Urothelium cell line (cell line): ENCODE results near the gene ZIC4.
A peak's percentile ranks its signal among the peaks of the same experiment; 100 is the strongest.

ENCODE experiments used
- DNase-seq: peaks from one replicate; pipeline ENCODE4 v3.0.0; 2011; ENCODE audit warnings: low spot score, mixed read lengths
- FAIRE-seq: peaks from 2 replicates; lab custom pipeline; 2011; peaks lifted over from hg19 to GRCh38; lab: Jason Lieb, UNC

The ZIC4 gene

DNA sequence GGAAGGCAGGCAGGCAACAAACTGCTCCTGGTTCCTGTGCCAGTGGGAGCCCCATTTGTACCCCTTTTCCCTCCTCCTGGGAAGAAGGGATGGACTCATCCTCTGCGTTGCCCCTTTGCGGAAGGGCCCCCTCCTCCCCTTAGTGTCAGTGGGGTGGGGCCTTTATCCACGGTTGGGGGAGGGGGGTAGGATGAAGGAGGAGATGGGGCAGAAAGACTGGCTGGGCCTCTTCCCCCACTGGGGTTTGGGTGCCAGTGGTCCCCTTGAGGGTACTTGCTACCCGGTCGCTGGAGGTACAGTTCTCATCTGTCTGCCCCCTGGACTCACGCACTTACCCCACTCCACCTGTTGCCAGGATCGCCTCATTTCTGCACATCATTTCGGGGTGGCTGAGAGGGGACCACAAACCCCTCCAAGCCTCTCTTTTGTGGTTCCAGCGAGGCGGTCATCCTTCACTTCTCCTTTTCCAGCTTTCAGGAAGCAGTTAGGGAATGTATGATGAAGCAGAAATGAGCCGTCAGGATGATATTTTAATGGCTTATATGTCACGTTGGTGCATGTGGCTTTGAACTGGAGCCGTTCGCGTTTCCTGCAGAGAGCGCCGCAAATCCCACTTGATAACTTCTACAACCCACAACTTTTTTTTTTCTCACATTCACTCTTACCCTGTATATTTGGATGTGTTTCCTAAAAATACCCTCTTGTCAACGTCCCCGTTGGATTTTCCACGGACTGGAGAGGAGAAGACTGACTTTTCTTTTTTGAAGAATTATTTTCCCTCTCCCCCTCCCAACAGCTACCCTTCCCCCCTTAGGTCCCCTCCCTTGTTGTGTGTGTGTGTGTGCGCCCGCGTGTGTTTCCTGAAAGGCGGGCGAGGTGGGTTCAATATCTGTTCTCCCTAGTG, at the start of gene ZIC4:
Gene ZIC4 (minus strand): TSS at position 516 of the 904 bp plus-strand sequence. CDS start 3,746 bp downstream, outside the sequence.
- DNase-seq (no peak), FAIRE-seq (no peak)

DNA sequence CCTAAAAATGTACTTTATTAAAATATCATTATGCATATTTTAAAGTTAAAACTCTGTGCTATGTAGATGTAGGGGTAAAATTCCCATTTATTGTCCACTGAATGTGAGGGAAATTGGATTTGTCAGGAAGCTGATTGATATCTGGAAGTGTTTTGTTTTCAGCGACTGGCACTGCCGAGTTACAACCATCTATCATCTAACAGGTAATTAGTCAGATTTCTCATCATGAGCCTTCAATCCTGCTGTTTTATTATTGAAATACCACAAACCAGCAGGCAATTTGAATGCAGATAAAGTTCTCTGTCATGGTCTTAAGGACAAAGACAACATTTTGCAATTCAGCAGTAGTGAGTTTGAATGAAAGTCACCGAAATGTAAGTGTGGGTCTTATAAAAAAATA, 43.3 kb upstream of the ZIC4 start:
- no peak for FAIRE-seq
- no peak for DNase-seq

GRCh38 chr3:147447224-147447623, 40.9 kb upstream of the ZIC4 start:
- no peak for FAIRE-seq
- no peak for DNase-seq

GRCh38 chr3:147431751-147432150, 25.4 kb upstream of the ZIC4 start:
- FAIRE-seq: no peak
- no peak for DNase-seq

GRCh38 chr3:147428754-147429153, 22.4 kb upstream of the ZIC4 start:
- no peak for FAIRE-seq

DNA sequence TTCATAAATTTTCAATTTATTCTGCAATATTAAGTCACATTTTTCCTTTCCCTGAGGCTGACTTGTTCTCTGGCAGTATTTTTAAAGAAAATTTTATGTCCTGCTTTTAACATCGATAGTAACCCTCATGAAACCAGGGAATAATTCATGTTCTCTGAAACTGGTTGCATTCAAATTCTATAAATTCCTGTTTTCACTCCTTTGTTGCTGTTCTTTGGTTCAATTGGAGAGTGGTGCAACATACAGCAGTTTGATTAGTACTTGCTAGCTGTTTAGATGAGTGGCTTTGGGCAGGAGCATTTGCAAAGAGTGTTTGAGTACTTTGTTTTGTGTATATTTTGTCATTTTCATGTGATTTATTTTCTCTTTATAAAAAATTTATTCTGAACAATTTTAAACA, 22.0 kb upstream of the ZIC4 start:
- FAIRE-seq (no peak), DNase-seq (no peak)

More at GRCh38 chr3:147428754-147429153, 22.4 kb upstream of the ZIC4 start:
- DNase-seq: no peak

DNA sequence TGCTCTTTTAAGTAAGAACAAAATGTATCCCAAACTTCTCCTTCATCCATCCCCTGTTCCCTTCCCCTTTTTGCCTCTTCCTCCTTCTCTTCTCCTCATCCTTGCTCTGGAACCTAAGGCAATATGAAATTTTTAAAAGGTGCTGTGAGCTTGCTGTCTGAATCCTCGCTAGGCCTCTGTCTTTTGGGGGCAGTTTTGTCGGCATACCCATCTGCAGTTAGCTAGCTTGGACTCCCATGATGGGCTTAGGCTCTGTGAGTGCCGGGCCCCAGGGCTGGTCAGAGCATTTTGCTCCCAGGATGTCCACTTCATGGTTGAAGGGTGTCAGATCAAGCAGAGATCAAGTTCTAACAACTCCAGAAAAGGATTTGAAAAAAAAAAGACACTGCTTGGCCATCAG, 21.4 kb upstream of the ZIC4 start:
- DNase-seq (no peak), FAIRE-seq (no peak)

GRCh38 chr3:147426931-147427330, 20.6 kb upstream of the ZIC4 start:
- DNase-seq (no peak), FAIRE-seq (no peak)

DNA sequence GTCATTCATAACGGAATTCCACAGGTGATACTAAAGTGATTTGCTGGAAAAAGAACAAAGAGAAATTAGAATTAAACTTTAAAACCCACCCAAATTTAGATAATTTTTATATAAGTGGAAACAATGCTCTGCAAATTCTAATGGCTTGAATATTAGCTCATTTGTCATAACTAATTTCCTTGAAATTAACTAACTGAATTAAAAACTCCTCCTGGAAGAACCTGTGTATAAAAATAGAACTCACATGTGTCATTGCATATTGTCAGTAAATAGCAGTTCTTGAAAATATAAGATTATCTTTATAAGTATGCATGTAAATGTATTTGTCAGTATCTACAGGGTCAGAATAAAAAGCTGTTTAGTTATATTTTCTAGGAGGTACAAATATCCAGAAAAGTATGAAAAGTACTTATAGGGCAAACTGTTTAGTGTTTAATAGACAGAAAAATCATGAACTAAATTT, 19.1 kb upstream of the ZIC4 start:
- no peak for DNase-seq
- no peak for FAIRE-seq

DNA sequence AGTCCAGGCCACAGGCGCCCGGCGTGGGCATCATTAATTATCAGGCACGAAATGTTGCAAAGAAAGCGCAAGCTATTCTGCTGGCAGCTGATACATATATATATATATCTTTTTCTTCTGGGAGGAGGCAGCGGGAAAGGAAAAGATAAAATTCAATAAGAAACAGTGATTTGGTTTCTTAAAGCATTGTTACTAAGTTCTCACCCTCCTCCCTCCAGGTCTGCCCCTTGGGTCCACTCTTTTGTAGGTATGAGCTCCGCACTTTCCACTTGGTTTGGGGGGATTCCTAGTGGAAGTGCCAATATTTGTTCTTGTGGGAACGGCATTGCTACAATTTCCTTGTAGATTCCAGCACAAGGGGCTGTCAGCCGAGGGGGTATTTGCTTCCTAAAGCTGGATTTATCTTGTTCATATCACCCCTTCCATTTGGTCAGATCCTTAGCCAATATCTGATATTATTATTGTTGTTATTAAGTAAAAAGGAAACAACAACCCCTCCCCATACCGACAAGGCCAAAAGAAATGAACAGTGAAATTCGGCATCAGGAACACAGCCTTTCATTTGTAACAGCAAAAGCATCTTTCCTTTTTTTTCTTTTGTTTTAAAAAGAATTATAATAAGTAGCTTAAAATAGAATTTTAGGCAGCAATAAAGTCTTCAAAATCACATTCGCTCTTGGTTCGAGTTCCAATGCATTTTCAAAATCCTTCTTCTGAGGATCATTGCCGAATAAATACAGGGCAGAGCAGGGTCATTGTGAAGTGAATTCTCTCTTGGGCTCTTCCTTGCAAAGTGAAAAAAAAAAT, 18.4 kb upstream of the ZIC4 start:
- DNase-seq (no peak), FAIRE-seq (no peak)

DNA sequence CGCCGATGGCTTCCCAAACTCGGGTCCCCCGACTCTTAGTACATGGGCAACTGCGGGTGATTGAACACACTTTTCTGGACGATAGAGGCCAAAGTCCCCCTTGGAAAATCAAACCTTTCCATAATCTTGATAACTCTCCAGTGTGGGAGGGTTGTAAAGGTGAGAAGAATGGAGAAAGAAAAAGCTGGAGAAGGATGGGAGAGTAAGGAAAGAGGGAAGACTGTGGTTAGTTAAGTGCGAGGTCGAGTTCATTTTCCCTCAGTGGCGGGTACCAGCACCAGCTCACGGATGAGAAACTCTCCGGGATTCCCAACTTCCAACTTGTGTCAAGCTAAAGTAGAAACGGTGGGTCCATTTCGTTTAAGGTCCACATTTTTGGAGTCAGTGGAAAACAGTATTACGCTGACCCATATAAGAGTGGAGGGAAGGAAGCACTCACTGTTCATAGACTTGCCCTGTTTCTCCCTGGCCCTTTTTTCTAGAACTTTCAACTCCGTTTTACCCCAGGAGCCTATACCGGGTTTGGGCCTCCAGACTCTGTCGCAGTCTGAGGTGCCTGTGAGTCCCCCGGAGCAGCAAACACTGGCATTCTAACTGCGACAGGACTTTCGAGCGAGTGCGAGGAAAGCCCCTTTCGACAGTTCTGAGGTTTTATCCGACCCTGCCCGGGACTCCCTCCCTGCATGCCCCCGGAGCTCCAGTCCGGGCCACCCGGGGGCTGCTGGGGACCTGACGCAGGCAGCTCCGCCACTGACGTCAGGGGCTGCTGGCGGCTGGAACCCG, 17.6 kb upstream of the ZIC4 start:
- FAIRE-seq (no peak), DNase-seq (no peak)

DNA sequence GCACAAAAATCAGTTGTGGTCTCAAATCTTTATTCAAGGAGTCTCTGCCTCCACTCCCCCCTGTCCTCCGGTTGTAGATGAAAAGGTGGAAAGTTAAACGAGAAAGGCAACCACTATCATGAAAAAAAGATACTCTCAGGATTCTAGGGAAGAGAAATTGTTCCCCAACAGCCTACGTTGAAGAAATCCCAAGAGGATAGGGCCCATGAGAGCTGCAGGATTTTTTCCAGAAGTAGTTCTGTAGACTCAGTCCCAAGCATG, 17.1 kb upstream of the ZIC4 start:
- DNase-seq: no peak
- no peak for FAIRE-seq

- FAIRE-seq (peak; percentile 46), DNase-seq (no peak)
Observed at GRCh38 chr3:147422601-147423536, 16.5 kb upstream of the ZIC4 start.

DNA sequence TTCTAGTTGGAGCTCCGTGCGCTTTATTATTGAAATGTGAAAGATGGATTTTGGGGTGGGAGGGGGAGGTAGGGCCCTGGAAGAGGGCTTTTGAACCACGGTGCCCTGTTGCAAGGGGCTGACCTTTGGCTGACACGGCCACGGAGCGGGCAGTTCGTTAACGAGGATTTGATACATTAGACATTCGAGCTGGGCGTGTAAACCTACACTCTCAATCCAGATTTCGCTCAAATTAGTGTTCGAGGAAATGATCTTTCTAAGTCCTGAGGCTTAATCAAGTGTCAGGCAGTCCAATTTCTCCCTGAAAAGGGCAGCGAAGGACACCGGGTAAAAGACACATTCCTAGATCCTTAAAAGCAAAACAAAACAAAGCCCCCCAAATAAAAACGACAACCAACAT, 15.9 kb upstream of the ZIC4 start:
- DNase-seq (no peak), FAIRE-seq (no peak)

DNA sequence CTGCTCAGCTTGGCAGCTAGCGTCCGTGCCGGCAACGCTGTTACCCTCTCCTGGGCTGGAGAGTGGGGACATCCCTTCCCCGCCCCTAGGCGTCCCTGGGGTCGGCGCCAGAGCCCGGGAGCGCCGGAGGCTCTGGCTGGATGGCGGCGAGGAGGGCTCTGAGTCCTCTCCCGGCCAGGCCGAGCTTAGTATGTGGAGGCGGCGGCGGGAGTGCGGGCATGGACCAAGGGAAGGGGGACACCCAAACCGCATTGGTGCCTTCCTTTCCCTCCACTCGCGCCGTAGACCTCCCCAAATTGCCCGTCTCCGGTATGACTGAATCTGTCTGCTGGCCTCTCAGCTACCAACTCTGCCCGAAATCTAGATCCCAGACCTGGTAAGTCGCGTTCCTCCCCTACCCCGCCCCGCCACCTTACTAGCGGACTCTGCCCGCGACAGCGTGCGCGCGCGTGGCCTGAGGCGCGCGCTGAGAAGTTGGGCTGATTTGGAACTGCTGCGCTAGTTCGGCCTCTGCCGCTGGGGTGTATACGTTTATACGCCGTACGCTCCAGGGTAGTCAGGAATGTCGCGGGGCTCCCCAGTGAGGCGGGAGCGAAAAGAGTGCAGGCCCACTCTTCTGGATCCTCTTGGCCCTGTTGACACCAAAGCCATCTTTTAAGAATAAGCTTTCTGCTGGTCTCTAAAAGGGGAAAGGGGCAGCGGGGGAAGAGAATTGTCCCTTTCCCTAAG, 15.0 kb upstream of the ZIC4 start:
- FAIRE-seq (no peak), DNase-seq (no peak)

- DNase-seq (no peak), FAIRE-seq (no peak)
Observed at GRCh38 chr3:147420353-147421183, 14.2 kb upstream of the ZIC4 start.

DNA sequence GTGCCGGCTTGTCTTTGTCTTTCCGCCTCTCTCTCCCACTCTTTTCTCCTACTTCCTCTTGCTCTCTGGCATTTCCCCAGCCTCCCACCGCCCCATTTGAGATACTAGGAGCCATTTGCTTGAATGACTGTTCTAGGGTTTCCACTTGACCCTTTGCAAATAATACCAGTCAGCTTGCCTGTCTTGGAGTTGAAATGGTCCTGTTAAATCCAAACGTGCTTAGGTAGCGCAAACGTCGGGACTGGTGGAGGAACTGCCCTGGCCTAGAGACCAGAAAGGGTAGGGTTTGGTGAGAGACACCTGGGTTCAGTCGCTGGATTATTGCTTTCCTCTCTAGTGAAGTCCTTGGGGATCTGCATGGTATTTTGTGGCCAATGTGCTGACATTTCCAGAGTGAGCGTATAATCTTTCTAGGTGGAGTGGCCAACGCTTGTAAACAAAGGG, 13.5 kb upstream of the ZIC4 start:
- no peak for DNase-seq
- FAIRE-seq: no peak

DNA sequence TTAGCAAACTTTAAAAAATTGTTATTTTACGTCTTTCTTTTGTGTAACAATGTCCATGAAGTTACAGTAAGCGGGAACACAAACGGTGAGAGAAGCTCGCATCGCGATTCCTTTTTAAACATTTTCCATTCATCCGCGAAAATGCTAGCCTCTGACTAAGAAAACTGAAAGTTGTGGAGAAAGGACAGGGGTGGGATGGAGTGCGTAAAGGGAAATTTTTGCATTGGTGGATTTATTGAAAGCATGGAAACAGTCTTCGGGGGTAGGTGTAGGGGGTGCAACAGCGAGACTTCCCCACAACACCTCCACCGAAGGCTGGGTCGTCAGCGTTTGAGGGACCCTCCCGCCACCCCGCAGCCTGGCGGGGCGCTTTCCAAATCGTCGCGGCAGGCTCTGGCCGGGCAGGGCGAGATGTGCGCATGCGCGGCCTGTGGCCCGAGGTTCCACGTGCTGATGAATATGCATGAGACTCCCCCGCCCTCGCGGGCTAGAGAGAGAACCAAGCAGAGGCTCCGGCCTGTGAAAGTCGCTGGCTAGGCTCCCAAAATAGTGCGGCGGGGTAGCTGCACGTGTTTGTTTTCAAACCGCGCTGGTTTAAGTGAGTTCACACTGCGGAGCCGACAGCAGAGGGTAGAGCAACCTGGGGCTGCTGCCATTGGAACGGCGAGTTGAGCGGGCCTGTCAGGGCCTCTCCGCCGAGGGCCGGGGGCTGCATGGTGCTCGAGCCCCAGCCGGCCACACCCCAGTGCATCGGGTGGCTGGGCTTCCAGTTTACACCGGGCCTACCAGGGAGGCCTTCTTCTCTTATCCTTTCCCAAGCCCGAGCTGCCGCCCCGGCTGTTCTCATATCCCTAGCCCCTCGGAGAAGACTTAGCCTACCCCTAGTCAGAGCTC, 12.7 kb upstream of the ZIC4 start:
- FAIRE-seq (no peak), DNase-seq (no peak)
